ENCODE data around the gene ADCY4. TPM values are rescaled to one million over a fixed set of nuclear protein-coding genes. Genes with fewer than 3 reads are reported as not detected.

Gene ADCY4
- total and polyA plus RNA-seq, 2 donors (not counting 1 experiment from before 2014, with no cell fraction given) = 2.3 to 7.8 TPM

GRCh38 chr14:24367514-24368211, 32.8 kb upstream of the ADCY4 start, which contains the start of gene NFATC4:
NFATC4 (plus strand) TSS chr14:24368184; CDS start chr14:24368341, 157 bp downstream.
- Histone ChIP-seq H3K27me3 (replicated peaks in 1 of 4; ENCODE audit: control extremely low read depth in 1 of 4, control insufficient read depth in 3 of 4, insufficient read depth in 4 of 4, low read length in 3 of 4) (peaks cover 0 to 30% (median 6%) of the 10 kb centered on the region in 4 experiments), H3K4me2 (replicated peaks; ENCODE audit: low read depth, low read length, poor library complexity, severe bottlenecking) (peak within 1 kb of the TSS; percentile 86), H3K9me3 (ENCODE audit: control extremely low read depth in 1 of 3, control insufficient read depth in 2 of 3, insufficient read depth in 1 of 3, low read length in 2 of 3) (no peaks in the 10 kb centered on the region), H2AFZ (ENCODE audit: insufficient read depth, low read depth, low read length, poor library complexity, severe bottlenecking) (peak within 1 kb of the TSS; percentile 71), H3K4me3 (ENCODE audit: control extremely low read depth in 1 of 5, extremely low read depth in 1 of 5, insufficient read depth in 1 of 5, low read depth in 2 of 5, low read length in 4 of 5) (peak within 1 kb of the TSS; percentile 8 to 64 (median 57)), H3K9ac (ENCODE audit: low read length) (peak within 1 kb of the TSS; percentile 71), H3K4me1 (ENCODE audit: control insufficient read depth in 2 of 2, insufficient read depth in 2 of 2, low read length in 2 of 2) (peaks cover 30 to 39% of the 10 kb centered on the region in 2 donors), H4K20me1 (ENCODE audit: control insufficient read depth, insufficient read depth, low read length, poor library complexity, severe bottlenecking) (no peaks in the 10 kb centered on the region), H3K36me3 (replicated peaks in 1 of 2; ENCODE audit: control extremely low read depth in 1 of 2, control insufficient read depth in 1 of 2, extremely low read depth in 1 of 2, insufficient read depth in 2 of 2, low read length in 1 of 2) (no peaks in the 10 kb centered on the region), H3K27ac (ENCODE audit: low read length in 2 of 2) (peak within 1 kb of the TSS; percentile 59 to 70), H3K79me2 (ENCODE audit: control insufficient read depth, insufficient read depth, low read length) (no peaks in the 10 kb centered on the region)
- ChIA-PET CTCF (no interaction called here), POLR2A (interaction anchor here (1.3 kb wide), 1 partner anchor 62 kb away, joined by 8 read pairs; the partner anchor contains the start of gene KHNYN)
- WGBS (ENCODE audit: insufficient coverage) = 47% methylated on average over 10 of the region's 21 CpGs
- Mint-ChIP-seq H3K27ac (peak within 1 kb of the TSS; percentile 92), H3K9me3 (ENCODE audit: insufficient read depth) (no peaks in the 10 kb centered on the region), H3K27me3 (peaks cover 6% of the 10 kb centered on the region), H3K4me1 (peaks cover 32% of the 10 kb centered on the region), H3K4me3 (peak within 1 kb of the TSS; percentile 92)
- TF ChIP-seq, protein P1, sequence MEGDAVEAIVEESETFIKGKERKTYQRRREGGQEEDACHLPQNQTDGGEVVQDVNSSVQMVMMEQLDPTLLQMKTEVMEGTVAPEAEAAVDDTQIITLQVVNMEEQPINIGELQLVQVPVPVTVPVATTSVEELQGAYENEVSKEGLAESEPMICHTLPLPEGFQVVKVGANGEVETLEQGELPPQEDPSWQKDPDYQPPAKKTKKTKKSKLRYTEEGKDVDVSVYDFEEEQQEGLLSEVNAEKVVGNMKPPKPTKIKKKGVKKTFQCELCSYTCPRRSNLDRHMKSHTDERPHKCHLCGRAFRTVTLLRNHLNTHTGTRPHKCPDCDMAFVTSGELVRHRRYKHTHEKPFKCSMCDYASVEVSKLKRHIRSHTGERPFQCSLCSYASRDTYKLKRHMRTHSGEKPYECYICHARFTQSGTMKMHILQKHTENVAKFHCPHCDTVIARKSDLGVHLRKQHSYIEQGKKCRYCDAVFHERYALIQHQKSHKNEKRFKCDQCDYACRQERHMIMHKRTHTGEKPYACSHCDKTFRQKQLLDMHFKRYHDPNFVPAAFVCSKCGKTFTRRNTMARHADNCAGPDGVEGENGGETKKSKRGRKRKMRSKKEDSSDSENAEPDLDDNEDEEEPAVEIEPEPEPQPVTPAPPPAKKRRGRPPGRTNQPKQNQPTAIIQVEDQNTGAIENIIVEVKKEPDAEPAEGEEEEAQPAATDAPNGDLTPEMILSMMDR (IDR thresholded peaks at IDR 0.05) = no peak
- TF ChIP-seq EZH2 (IDR thresholded peaks at IDR 0.05; ENCODE audit: borderline replicate concordance, insufficient read depth, low read depth, low read length, poor library complexity, severe bottlenecking) = peak; percentile 11
- no peak for DNase-seq
- intact Hi-C loops (cut with micrococcal nuclease) = loop anchor here (2.0 to 10.0 kb wide), 4 partner anchors 27 to 337 kb away; partner anchors contain the start of gene EMC9
- no peak for ATAC-seq (ENCODE audit: low read depth)

Data from B cell (primary cell).